AG04450 (cell line): ENCODE measurements around the gene MYBPC2. TPM values are rescaled to one million over a fixed set of nuclear protein-coding genes. Genes with fewer than 3 reads are reported as not detected.
A peak's percentile ranks its signal among the peaks of the same experiment; 100 is the strongest.

Source experiments
- CTCF ChIA-PET: fragments of 300-600, 350-600 bp; formaldehyde crosslinking; extraction: SDS; loops from one replicate; lab custom pipeline; 2022; ENCODE audit warnings: antibody characterized with exemption, inconsistent platforms; lab: Charles Lee
- POLR2A ChIA-PET: fragments of 350-600 bp; formaldehyde crosslinking; extraction: SDS; loops from one replicate; lab custom pipeline; 2021; ENCODE audit warnings: antibody characterized with exemption, inconsistent platforms; lab: Yijun Ruan, JAX
- DNase-seq: peaks from one replicate; pipeline ENCODE4 v3.0.0-alpha.2; 2011; ENCODE audit warnings: low read depth, low spot score
- H3K27ac ChIP-seq: one replicate; pipeline ENCODE4 v1.5.1; 2012; ENCODE audit warnings: low read depth, low read length, control low read depth
- H3K27me3 ChIP-seq: one replicate; pipeline ENCODE4 v1.6.0; 2012; ENCODE audit warnings: low read length; ENCODE audit not compliant: control insufficient read depth, insufficient read depth
- H3K4me3 ChIP-seq: 2 replicates; pipeline ENCODE4 v1.5.1; 2011; ENCODE audit warnings: mild to moderate bottlenecking, low read depth, low read length, control low read depth
- H3K9me3 ChIP-seq: 2 replicates; pipeline ENCODE4 v1.5.1; 2012; ENCODE audit warnings: low read length; ENCODE audit not compliant: control insufficient read depth, insufficient read depth
- polyA plus RNA-seq: library from polyadenylated mRNA; depleted of rRNA; stranded (reverse); fragments of >200 nt; gene quantifications from 2 replicates; pipeline ENCODE4 v1.2.3, GENCODE V29; 2011
- TF ChIP-seq, protein P1 (sequence below): IDR thresholded peaks from 2 replicates; pipeline ENCODE4 v1.5.1; 2011; ENCODE audit warnings: low read depth, low read length, control low read depth, inconsistent platforms

The MYBPC2 gene
- polyA plus RNA-seq, 1 experiment, result not detected

DNA sequence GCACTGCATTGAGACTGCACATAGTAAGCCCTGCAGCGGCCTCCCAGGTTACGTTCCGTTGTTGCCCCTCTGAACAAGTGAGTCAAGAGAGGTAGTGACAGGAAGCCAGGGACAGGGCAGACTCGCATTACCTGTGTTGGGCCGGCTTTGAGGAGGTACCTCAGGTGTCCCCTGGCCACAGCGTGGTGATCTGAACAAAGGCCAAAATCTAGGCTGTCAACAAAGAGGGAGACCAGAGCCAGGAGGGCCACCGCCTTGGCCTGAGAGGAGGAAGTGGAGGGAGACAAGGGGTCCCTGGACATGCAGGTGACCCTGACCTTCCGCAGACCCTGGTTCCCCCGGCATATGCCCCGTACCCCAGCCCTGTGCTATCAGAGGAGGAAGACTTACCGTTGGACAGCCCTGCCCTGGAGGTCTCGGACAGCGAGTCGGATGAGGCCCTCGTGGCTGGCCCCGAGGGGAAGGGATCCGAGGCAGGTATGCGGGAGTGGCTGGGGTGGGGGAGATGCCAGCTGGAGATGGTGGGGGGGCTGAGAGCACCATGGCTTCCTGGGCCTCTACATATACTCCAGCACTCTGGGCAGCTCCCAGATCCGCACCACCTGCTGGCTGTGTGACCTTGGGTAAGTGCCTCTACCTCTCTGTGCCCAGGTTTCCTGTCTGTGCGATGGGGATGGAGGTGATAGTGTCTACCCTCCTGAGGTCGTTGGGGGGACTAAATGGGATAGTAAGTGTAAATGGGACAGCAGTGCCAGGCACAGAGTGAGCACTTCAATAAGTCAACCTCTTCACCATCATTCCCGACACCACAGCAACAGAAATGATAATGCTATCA is 9.2 kb upstream of the MYBPC2 start:
- H3K27ac ChIP-seq, result no peak overlapping the region
- ChIA-PET POLR2A (interaction anchor here (0.6 kb wide), 1 partner anchor 29 kb away, joined by 3 read pairs; no protein-coding TSS in a partner anchor), CTCF (interaction anchor here (0.6 kb wide), 1 partner anchor 66 kb away, joined by 4 read pairs; no protein-coding TSS in a partner anchor)
- H3K9me3 ChIP-seq, result peaks cover 3% of the 10 kb centered on the region; the same call in 1 of the 2 replicates
- peaks cover 25% of the 10 kb centered on the region for H3K27me3 ChIP-seq
- no peak overlapping the region for H3K4me3 ChIP-seq
- no peak for DNase-seq
- TF ChIP-seq, protein P1, sequence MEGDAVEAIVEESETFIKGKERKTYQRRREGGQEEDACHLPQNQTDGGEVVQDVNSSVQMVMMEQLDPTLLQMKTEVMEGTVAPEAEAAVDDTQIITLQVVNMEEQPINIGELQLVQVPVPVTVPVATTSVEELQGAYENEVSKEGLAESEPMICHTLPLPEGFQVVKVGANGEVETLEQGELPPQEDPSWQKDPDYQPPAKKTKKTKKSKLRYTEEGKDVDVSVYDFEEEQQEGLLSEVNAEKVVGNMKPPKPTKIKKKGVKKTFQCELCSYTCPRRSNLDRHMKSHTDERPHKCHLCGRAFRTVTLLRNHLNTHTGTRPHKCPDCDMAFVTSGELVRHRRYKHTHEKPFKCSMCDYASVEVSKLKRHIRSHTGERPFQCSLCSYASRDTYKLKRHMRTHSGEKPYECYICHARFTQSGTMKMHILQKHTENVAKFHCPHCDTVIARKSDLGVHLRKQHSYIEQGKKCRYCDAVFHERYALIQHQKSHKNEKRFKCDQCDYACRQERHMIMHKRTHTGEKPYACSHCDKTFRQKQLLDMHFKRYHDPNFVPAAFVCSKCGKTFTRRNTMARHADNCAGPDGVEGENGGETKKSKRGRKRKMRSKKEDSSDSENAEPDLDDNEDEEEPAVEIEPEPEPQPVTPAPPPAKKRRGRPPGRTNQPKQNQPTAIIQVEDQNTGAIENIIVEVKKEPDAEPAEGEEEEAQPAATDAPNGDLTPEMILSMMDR, result no peak

DNA sequence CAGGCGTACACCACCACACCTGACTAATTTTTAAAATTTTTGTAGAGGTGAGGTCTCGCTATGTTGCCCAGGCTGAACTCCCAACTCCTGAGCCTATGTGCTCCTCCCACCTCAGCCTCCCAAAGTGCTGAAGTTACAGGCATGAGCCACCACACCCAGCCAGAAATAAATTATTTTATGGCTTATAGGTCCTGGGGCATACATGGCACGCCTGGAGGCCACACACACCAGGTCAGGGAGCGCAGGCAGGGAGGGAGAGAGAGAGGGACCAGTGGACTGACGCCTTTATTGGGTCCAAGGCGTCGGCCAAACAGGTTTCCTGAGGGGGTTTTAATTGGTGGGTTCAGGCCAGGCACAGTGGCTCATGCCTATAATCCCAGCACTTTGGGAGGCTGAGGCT is 7.1 kb upstream of the MYBPC2 start:
- POLR2A ChIA-PET, result no interaction called here
- CTCF ChIA-PET, result no interaction called here
- no peak for DNase-seq
- H3K9me3 ChIP-seq, result peaks cover 3% of the 10 kb centered on the region; the same call in 1 of the 2 replicates
- no peak overlapping the region for H3K4me3 ChIP-seq
- TF ChIP-seq, protein P1, result no peak
- no peak overlapping the region for H3K27ac ChIP-seq
- H3K27me3 ChIP-seq, result peaks cover 26% of the 10 kb centered on the region

DNA sequence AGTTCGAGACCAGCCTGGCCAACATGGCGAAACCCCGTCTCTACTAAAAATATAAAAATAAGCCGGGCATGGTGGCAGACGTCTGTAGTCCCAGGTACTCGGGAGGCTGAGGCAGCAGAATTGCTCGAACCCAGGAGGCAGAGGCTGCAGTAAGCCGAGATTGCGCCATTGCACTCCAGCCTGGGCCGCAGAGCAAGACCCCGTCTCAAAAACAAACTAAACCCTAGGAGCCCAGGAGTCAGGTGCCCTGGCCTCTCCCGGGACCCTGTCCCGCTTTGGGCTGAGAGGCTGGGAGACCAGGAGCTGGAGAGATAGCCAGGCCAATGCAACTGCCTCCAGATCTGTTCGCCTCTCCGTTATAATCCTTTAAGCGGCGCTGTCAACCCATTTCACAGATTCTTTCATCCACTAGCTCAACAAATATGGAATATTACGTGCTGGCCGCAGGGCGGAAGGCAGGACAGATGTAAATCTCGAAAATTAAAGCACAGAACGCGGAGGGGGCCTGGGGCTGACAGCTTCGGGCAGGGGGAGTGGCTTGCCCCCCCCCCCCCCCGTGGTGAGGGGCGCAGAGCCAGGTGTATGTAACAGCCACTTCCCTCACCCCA is 5.3 kb upstream of the MYBPC2 start:
- no peak for DNase-seq
- H3K4me3 ChIP-seq, result peak overlapping the region; percentile 46; the same call in 1 of the 2 replicates
- peaks cover 36% of the 10 kb centered on the region for H3K27me3 ChIP-seq
- POLR2A ChIA-PET, result interaction anchor here (0.7 kb wide), 1 partner anchor 695 kb away, joined by 6 read pairs; no protein-coding TSS in a partner anchor
- TF ChIP-seq, protein P1, result no peak
- CTCF ChIA-PET, result no interaction called here
- no peaks in the 10 kb centered on the region; the same call in 1 of the 2 replicates for H3K9me3 ChIP-seq
- H3K27ac ChIP-seq, result no peak overlapping the region

DNA sequence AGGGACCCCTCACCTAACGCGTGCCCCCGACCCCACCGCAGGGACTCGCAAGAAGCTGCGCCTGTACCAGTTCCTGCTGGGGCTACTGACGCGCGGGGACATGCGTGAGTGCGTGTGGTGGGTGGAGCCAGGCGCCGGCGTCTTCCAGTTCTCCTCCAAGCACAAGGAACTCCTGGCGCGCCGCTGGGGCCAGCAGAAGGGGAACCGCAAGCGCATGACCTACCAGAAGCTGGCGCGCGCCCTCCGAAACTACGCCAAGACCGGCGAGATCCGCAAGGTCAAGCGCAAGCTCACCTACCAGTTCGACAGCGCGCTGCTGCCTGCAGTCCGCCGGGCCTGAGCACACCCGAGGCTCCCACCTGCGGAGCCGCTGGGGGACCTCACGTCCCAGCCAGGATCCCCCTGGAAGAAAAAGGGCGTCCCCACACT is 4.7 kb upstream of the MYBPC2 start:
- no peaks in the 10 kb centered on the region; the same call in 1 of the 2 replicates for H3K9me3 ChIP-seq
- TF ChIP-seq, protein P1, result no peak
- DNase-seq, result peak; percentile 11
- no peak overlapping the region for H3K27ac ChIP-seq
- ChIA-PET CTCF (no interaction called here), POLR2A (no interaction called here)
- H3K4me3 ChIP-seq, result peak overlapping the region; percentile 46
- H3K27me3 ChIP-seq, result peaks cover 38% of the 10 kb centered on the region
